C4-2B (cell line): ENCODE results near the gene LTBR.

Experiments used
- H3K27ac ChIP-seq: fragments of 450-650 bp; 2 replicates; pipeline ENCODE4 v1.5.1; 2017
- CTCF ChIP-seq: fragments of 450-650 bp; conservative IDR thresholded peaks from 2 replicates; pipeline ENCODE4 v1.5.1; 2017; ENCODE audit warnings: mild to moderate bottlenecking
- ZFX ChIP-seq: fragments of 450-650 bp; IDR thresholded peaks from 2 replicates; pipeline ENCODE4 v1.6.1; 2017

LTBR gene

DNA sequence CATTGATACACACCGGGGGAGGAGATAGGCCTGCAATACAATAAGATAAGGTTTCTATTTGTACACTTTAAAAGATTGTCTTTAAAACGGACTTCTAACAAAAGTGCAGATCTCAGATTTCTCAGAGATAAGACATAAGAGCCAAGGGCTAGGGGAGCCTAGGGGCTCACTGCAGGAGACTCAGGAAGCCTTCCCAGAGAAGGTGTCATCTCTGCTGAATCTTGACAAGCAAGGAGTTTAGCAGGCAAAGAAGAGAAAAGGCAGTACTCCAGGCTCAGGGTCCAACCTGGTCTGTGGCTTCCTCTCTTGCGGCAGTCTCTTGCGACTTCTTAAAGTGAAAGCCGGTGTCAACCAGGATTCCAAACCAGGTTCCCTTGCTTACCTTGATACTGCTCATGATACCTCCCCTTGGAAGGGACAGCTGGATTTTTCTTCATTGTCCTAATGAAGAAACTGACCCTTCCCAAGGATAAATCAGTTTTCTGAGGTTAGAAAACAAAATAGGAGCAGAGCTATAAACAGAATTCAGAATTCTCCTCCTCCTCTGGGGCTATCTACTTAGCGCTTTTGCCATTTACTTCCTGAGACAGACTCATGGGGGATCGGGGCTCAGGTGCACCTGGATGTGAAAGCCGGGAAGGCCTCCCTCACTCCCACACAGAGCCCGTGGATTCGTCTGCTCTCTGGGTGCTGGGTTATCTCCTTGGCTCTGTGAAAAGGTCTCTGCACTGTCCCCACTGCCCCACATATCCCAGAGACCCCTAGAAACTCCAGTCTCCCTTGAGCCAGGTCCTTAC is 6.9 kb upstream of the LTBR start:
- H3K27ac ChIP-seq, result peak overlapping the region; percentile 83

DNA sequence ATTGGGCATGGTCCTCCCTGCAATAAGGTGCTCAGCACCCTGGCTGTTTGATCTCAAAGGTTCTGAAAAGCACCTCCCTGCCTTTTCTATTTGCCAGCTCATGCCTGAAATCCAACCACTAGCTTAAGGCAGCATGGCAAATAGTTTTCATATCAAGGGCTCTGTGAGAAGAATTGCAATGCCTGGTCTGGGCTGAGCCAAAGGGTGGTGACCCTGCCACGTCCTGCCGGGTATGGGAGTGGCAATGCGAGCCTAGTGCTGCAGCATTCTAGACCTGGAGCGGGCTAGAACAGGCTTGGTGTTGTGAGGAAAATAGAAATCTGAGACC is 6.3 kb upstream of the LTBR start:
- H3K27ac ChIP-seq, result no peak overlapping the region; the same call in 1 of the 2 replicates

More for the DNA sequence above, 6.9 kb upstream of the LTBR start:
- no peak; the same call in 1 of the 2 replicates for TF ChIP-seq CTCF
- TF ChIP-seq ZFX, result no peak

DNA sequence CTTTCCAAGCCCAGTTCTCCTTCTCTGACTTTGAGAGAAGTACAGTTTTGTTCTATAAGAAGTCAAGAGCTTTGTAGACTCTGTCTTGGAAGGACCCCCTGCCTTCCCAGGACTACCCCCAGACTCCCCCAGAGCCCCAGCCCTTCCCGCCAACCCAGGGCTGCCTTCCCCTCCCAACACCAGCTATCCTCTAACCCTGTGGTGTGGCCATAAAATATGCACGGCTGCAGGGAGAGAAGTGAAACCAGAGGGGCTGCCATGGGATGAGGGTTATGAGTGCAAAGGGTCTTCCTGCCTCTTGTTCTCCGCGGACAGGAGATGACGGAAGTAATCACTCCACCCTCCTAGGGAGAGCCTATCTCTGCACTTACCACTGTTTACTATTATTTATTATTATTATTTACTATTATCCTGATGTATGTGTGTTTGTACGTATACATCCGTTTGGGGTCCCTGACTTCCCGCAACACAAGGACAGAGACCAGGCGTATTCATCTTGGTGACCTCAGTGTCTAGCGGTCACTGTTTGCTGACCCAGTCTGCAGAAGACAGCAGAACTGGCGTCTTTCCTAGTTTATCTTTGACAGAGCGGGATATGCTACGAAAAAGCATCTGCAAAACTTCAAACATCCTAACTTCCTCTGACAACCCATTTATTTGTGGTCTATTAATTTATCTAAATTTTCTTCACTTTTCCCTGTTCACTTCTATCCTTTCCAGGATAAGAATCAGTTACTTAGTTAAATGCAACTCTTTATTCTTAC is 5.1 kb upstream of the LTBR start:
- no peak overlapping the region for H3K27ac ChIP-seq
- TF ChIP-seq ZFX (no peak), CTCF (no peak)

More for the DNA sequence above, 6.3 kb upstream of the LTBR start:
- TF ChIP-seq ZFX (no peak), CTCF (no peak)

- no peak overlapping the region for H3K27ac ChIP-seq
- no peak for TF ChIP-seq CTCF
- TF ChIP-seq ZFX, result no peak
These were observed 3.5 kb upstream of the LTBR start for GRCh38 chr12:6380141-6381121.

- TF ChIP-seq CTCF, result no peak
- TF ChIP-seq ZFX, result no peak
- H3K27ac ChIP-seq, result peak overlapping the region; percentile 99; the same call in 1 of the 2 replicates
These were observed 1.6 kb upstream of the LTBR start for GRCh38 chr12:6382371-6382770.

DNA sequence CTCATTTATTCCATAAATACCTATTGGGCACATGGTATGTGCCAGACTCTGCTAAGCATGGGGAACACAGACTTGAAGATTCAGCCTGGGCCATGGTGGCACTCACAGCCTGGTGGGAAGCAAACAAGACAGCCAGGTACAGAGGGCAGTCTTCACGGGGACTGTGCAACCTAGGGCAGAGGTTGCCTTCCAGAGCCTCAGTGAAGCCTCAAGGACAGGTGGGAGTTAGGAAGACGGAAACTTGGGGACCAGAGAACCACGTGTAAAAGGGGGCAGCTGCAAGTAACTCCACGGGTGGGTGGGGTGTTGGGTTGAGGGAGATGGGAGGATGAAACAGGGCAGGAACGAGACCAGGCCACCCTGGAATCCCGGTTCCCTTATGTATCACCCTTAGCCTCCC is 980 bp upstream of the LTBR start:
- TF ChIP-seq CTCF, result no peak
- TF ChIP-seq ZFX, result no peak
- peak overlapping the region; percentile 99 for H3K27ac ChIP-seq
